ENCODE results near the gene TSPAN2.
A peak's percentile ranks its signal among the peaks of the same experiment; 100 is the strongest.

DNA sequence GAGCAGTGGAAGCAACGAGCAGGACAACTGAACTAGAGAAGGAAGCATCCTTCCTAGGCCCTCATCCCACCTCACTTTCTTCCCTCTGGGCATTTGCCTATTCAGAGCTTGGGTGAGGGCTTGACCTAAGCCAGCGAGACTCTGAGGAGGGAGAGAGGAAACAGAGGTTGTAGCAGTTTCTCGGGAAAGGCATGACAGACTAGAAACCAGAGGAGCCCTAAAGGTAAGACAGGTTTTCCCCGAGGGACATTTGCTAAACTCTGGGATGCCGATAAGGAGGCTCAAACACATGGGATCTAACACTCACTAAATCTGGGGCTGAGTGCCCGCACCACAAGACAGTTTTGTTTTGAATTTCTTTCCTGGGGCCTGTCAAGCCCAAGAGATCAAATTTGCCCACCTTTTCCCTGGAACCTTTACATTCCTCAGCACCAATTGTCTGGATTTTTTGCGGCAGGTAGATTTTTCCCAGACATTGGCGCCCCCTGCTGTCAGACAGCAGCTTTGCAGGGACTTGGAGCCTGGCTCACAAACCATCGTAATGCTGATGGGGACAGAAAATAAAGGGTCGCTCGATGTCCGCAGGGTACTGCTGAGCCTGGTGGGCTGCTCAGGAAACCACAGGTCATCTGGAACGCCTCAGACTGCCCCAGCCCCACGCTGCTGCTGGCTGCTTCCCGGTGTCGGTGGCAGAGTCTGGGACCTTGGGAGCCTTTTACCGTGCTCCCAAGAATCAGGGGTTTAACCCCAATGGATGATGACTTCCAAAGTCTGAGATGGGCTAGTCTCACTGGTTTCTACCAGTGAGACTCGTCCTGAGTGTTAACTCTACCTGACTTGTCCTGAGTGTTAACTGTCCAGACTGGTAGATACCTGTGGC, 23.4 kb upstream of the TSPAN2 start:
- TF ChIP-seq, protein P1, sequence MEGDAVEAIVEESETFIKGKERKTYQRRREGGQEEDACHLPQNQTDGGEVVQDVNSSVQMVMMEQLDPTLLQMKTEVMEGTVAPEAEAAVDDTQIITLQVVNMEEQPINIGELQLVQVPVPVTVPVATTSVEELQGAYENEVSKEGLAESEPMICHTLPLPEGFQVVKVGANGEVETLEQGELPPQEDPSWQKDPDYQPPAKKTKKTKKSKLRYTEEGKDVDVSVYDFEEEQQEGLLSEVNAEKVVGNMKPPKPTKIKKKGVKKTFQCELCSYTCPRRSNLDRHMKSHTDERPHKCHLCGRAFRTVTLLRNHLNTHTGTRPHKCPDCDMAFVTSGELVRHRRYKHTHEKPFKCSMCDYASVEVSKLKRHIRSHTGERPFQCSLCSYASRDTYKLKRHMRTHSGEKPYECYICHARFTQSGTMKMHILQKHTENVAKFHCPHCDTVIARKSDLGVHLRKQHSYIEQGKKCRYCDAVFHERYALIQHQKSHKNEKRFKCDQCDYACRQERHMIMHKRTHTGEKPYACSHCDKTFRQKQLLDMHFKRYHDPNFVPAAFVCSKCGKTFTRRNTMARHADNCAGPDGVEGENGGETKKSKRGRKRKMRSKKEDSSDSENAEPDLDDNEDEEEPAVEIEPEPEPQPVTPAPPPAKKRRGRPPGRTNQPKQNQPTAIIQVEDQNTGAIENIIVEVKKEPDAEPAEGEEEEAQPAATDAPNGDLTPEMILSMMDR (IDR thresholded peaks at IDR 0.05; ENCODE audit: low read length) = peak; percentile 73
- no peak for TF ChIP-seq EZH2 (optimal IDR thresholded peaks at IDR 0.05; ENCODE audit: low read depth, low read length)
